A172 (cell line): ENCODE data around the gene DCTN1. TPM values are rescaled to one million over a fixed set of nuclear protein-coding genes. Genes with fewer than 3 reads are reported as not detected.
A peak's percentile ranks its signal among the peaks of the same experiment; 100 is the strongest.

Experiments used
- DNase-seq: peaks from one replicate; pipeline ENCODE4 v3.0.0-alpha.2; 2015; ENCODE audit warnings: low spot score
- total RNA-seq: library from RNA; depleted of rRNA; stranded (reverse); fragments of >200 nt; shearing (Covaris generic); gene quantifications from 2 replicates; pipeline ENCODE4 v1.2.3, GENCODE V29; 2014

The DCTN1 gene
- total RNA-seq, 1 experiment from 2014 or later = 123 TPM

DNA sequence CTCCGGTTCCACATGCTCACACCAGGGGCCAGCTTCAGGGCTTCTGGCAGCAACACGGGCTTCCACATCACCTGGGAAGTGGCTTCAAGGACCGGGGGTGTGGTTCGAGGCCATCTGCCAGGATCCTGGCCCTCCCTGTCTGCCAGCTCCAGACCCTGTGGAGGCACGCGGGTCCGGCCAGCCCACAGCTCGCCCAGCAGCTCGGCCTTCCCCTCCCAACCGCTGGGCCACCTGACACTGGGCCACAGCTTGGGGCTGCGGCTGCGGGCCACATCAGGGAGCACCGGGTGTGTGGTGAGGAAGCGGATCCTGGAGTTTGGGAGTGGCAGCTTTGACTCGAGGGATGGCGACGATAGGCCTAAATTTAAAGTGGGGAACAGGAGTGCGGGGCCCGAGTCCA lies 34.3 kb upstream of the DCTN1 start:
- no peak for DNase-seq

- no peak for DNase-seq
These were observed 33.0 kb upstream of the DCTN1 start for GRCh38 chr2:74413001-74413698.

- no peak for DNase-seq
These were observed 27.6 kb upstream of the DCTN1 start for GRCh38 chr2:74407682-74408081.

DNA sequence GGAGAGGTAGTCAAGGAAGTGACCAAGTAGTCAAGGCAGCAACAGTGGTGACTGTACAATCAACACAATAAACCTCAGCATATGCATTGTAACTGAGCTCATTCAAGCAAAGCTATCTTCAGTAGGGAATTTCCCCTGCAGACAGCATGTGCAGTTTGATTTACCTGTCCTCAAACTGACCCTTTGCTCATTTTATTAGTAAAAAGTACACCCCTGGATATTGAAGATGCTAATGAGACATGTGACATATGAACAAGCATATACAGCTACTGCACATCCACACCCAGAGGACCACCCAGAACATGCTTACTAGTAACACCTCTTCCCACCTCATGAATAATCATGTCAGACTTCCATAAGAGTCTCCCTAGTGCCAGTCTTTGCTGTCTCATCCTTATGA lies 25.9 kb upstream of the DCTN1 start:
- DNase-seq = peak; percentile 80

DNA sequence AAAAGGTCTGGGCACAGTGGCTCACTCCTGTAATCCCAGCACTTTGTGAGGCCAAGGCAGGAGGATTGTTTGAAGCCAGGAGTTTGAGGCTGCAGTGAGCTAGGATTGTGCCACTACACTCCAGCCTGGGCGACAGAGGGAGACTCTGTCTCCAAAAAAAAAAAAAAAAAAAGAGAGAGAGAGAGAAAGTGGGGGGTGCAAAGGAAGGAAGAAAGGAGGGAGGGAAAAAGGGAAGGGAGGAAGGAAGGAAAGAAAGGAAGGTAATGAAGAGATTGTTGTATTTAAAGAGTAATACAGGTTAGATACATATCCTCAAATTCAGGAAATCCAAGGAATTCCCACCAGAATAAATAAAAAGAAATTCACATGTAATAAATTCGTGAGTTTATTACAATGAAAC lies 21.8 kb upstream of the DCTN1 start:
- DNase-seq = no peak

DNA sequence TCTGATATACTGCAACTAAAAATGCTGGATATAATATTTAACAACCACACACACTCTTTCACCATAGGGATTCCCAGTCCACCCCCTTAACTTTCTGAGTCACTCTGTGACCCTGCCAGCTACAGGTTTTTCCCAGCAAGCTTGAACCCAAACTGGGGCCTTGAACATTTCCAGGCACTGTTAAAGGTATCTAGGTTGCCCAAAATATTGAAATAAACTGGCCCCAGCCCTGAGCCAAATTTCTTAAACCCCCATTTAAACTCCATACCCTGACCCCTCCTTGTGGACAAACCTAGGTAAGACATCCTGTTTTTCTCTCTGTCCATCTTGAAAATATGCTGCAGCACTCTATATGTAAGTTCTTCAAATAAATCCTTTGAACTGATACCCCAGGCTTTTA lies 19.7 kb upstream of the DCTN1 start:
- peak; percentile 22 for DNase-seq

GRCh38 chr2:74396149-74396548 lies 16.0 kb upstream of the DCTN1 start:
- no peak for DNase-seq

DNA sequence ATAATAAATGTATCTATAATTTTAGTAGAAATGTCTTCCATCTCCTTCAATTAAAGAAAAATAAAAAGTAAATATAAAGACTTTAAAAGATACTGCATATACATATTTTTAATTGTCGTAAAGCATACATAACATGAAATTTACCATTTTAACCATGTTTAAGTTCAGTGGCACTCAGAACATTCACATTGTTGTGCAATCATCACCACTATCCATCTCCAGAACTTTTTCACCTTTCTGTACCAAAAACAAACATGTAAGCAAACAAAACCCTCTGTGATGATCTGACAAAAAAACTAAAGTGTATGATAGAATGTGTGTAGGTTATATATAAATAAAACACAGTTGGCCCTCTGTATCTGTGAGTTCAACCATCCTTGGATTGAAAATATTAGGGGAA lies 13.4 kb upstream of the DCTN1 start:
- no peak for DNase-seq

DNA sequence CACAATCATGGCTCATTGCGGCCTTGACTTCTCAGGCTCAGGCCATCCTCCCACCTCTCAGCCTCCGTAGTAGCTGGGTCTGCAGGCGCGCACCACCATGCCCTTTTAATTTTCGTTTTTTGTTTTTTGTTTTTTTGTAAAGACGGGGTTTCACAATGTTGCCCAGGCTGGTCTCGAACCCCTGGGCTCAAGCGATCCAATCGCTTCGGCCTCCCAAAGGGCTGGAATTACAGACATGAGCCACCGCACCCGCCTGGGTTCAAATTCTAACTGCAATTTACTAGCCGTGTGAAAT lies 12.3 kb upstream of the DCTN1 start:
- no peak for DNase-seq

- peak; percentile 83 for DNase-seq
These were observed 11.7 kb upstream of the DCTN1 start for GRCh38 chr2:74391580-74392448.

GRCh38 chr2:74391209-74391579 lies 11.1 kb upstream of the DCTN1 start:
- no peak for DNase-seq

DNA sequence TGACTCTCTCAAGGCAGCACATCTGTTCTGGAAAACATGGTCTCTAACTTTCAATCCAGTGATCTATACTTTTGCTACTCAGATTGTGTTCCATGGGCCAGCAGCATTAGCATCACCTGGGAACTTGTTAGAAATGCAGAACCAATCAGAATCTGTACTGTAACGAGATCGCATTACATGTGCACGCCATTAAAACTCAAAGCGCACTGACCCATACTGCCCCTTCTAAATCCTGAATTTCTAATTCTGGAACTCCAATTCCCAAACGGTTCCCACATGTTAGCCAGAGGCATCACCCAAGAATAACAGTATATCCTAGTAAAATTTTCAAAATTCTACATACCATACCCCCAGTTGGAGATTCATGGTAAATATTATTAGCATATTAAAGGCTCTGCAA lies 10.5 kb upstream of the DCTN1 start:
- no peak for DNase-seq

- no peak for DNase-seq
These were observed 7.2 kb upstream of the DCTN1 start for GRCh38 chr2:74387346-74387745.

DNA sequence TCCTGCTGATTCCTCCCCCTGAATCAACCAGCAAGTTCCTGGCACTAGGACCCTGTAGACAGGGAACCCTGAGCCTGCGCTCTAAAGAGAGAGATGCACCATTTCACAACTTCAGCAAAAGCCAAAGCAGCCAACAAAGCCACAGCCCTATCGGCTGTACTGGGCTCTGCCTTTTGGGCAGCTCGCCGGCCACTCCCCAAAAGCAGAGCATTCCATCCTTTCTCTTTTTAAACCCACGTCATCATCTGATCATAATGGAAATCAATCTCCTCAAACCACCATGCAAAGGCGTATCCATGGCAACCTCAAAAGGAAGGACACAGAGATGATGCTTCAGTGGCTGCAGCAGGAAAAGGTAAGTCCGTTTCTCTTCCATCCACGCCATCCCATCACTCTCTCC lies 5.3 kb upstream of the DCTN1 start:
- no peak for DNase-seq

DNA sequence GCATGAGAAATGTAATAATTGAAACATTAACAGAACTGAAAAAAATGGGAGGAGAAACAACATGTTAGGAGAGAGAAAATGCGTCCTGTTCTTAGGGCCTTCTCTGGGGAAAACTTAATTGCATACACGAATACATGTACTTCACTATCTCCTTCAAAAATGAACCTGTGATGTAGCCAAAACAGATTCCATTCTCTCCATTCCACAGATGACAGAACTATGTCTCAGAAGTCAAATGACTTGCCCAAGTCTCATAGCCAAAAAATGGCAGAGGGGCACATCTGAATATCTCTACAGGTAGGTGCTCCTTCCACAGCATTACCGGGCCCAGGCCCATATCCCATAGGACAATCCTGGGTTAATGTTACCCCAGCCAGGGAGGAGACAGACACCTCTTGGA lies 3.9 kb upstream of the DCTN1 start:
- no peak for DNase-seq

- no peak for DNase-seq
These were observed 3.1 kb upstream of the DCTN1 start for GRCh38 chr2:74383254-74383653.

DNA sequence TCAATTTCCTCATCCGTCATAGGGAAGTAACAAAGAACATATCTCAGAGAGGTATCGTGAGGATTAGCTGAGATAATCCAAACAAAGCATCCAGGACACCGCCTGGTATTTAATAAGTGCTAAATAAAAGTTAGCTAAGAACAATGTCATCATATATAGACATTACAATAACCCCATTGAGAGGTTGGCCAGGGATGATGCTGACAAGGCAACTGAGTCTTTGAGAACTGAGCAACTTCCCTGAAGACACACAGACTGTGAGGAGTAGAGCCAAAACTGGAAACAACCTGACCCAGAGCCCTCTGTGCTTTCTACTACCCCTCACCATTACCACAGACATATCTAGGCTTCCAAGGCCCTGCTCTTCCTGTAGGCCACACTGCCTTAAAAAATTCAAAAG lies 1.6 kb upstream of the DCTN1 start:
- no peak for DNase-seq

GRCh38 chr2:74378007-74378406 lies 2.1 kb downstream of the DCTN1 start:
- DNase-seq = no peak

DNA sequence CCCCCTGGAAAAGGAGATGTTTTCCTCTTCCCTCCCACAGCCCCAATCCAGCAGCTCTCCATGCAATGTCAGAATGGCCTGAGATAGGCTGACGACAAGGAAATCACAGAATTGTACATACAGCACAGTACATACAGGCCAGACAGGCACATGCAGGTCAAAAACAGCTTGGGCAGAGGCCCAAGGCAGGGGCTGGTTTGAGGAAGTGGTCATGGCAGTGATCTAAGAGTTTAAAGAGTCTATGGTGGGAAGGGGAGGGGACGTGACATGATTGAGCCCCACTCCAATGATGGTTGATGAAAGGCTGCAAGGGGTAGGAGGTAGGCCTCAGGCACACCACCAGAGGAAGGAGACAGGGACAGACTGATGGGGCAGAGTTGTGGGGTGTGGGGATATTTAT lies 4.3 kb downstream of the DCTN1 start:
- DNase-seq = no peak

DNA sequence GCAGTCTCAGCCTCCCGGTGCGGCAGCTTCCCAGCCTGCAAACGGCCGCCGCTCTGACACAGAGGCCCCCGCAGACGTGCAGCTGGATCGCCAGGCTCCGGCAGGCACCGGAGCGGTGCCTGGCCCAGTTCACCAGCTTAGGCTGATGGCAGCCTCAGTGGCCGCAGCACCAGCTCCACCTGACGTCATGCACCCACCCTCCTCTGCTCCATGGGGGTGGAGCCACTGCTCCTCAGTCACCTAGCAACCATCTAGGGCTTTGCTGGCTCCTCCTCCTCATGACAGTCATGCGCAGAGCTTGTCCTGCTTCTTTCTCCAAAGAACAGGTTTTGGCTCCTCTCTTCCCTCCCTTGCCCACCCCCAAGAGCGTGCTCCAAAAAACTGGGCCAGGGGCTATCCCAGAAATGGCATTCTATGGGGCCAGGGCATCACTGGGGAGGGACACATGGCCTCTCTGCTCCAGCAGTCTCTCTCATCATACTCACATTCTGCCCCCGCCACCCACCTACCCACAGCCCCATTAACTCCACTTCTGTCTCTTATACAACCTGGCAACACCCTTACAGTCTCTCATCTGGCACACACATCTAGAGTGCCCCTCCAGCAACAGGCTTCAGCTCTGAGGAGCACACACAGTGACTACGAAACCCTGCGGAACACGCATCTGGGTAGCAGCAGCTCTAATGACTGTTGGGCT lies 5.5 kb downstream of the DCTN1 start:
- no peak for DNase-seq

DNA sequence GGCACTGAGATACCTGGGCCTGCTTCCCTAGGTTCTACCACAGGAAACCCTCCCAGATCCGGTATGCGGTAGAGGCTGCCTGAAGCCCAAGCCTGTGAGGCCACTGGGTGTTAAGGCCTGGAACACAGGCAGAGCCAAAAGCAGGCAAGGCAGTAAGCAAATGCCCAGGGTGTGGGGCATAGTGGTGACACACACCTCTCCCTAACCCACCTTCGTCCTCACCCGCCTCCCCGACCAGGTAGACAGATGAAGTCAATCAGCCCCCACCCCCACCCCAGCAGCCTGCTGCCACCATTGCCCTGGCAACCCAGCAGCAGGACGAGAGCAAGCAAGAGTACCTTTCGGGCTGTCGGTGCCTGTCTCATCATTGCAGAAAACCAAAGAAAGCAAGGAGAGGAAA lies 6.1 kb downstream of the DCTN1 start:
- DNase-seq = no peak

- peak; percentile 17 for DNase-seq
These were observed 6.9 kb downstream of the DCTN1 start for GRCh38 chr2:74373221-74373676.

DNA sequence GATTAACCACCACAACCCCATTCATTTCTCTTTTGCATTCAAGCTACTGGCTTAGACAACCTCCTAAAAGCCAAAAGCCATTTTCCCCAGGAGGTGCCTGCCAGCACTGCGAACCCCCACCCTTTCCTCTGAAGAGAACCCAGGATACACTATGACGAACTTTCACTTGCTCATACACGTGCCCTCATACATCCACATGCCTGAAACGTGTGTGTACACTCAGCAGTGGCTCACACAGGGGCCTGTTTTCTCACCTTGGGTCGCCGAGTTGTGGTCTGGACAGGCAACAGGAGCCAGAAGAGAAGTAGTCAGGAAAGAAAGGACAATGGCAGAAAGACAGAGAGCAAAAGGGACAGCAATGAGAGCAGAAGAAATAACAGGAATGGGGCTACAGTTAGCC lies 7.4 kb downstream of the DCTN1 start:
- DNase-seq = no peak
